Activated naive CD4-positive, alpha-beta T cell treated with anti-CD3 and anti-CD28 coated beads, Interleukin-2, amount 50 U/mL, for 72 hours (primary cell): ENCODE results near the gene VASN. TPM values are rescaled to one million over a fixed set of nuclear protein-coding genes. Genes with fewer than 3 reads are reported as not detected.

Source experiments
- ATAC-seq, 2 donors: fragments of 150-1000 bp; cut with Tn5 transposase; 2 replicates each; pipeline ENCODE4 v1.10.0; 2021; ENCODE audit warnings: mild to moderate bottlenecking in 2 of 2, moderate library complexity in 2 of 2
- DNase-seq, 2 donors: peaks; one replicate each; pipeline ENCODE4 v3.0.0; 2021 to 2022; ENCODE audit warnings: low spot score in 2 of 2
- H3K27ac Mint-ChIP-seq, 2 donors: one replicate each; pipeline ENCODE4 v1.8.0; 2022; ENCODE audit warnings: mild to moderate bottlenecking in 2 of 2, mixed read lengths in 2 of 2
- H3K36me3 Mint-ChIP-seq, 2 donors: one replicate each; pipeline ENCODE4 v1.8.0; 2022; ENCODE audit warnings: mixed read lengths in 2 of 2
- H3K9me3 Mint-ChIP-seq, 2 donors: one replicate each; pipeline ENCODE4 v1.8.0; 2022; ENCODE audit warnings: mixed read lengths in 2 of 2
- total RNA-seq, 2 donors: library from RNA; stranded (reverse); gene quantifications; one replicate each; pipeline ENCODE4 v1.2.3, GENCODE V29; 2022

VASN gene
- total RNA-seq, 2 donors from 2014 or later = not detected

DNA sequence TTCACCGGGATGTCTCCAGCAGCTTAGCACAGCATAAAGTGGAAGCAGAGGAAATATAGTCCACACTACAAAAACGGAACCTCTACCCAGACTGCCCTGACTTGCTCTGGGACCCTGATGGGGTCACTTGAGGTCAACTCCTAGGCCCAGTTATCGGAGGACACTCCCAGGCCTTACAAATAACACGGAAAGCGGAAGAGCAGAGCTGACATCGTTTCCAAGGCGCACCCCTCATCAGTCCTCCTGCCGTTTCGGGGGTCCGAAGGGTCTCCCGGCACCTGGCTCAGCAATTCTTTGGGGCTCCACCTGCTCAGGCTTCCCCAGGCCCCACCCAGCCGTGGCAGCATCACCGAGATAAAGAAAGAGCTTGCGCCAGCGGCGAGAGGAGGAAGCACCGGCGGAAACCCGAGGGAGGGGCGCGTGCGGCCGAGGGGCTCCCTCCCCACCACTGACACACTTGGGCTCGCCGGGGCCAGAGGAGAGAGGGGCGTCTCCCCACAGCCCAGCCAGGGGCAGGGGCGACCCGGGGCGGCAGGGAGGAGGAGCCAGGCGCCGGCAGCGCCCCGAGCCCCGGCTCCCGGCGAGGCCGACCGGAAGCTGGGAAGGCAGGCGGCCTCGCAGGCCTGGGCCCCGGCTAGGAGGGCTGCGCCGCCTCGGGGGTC lies 44.0 kb downstream of the VASN start:
- DNase-seq = peak; percentile 63 to 72
- peaks cover 0 to 6% of the 10 kb centered on the region in 2 donors for H3K36me3 Mint-ChIP-seq
- H3K9me3 Mint-ChIP-seq = no peaks in the 10 kb centered on the region
- peak; percentile 9 to 14 for ATAC-seq
- H3K27ac Mint-ChIP-seq = peak overlapping the region; percentile 89 to 96

DNA sequence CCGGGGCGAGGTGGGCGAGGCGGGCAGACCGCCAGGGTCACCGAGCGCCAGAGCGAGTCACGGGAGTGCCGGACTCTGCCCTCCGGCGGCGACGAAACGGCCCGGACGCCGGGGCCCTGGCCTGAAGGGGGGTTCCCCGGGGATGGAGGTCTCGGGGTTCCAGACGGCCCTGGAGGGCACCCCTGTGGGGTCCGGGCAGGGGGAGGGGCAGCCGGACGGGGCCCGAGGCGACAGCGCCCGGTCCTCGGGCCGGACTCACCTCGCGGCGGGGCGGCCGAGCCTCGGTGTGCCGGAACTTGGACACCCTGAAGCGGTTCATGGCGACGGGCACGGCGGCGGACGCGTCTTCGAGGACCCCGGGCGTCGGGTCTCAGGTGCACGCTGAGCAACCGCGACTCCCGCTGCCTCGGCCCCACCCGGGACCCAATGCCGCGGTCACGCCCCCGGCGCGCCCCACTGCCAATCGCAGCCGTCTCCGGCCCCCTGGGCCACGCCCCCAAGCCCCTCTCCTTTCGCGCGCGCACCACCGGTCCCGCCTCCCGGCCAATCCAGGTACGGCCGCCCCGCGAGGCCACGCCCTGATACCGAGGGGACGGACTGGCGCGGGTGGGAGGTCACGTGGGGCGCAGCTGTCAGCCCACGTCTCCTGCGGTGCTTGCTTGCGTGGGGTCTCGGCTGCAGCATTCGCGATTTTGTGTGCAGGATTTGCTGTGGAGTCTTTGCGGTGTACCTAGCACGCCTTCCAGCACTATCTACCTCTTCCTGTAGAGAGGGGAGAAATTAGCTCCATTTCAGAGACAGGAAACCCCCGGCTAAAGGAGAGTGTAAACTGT lies 44.8 kb downstream of the VASN start, which contains the start of gene CORO7:
TSS of gene CORO7 (minus strand) at position 397 of the 833 bp plus-strand sequence. CDS start at position 319, 78 bp downstream.
- DNase-seq (peak; percentile 95 to 99), ATAC-seq (peak; percentile 74 to 86)
- Mint-ChIP-seq H3K27ac (peak within 1 kb of the TSS; percentile 89 to 96), H3K36me3 (peaks cover 0 to 6% of the 10 kb centered on the region in 2 donors), H3K9me3 (no peaks in the 10 kb centered on the region)

DNA sequence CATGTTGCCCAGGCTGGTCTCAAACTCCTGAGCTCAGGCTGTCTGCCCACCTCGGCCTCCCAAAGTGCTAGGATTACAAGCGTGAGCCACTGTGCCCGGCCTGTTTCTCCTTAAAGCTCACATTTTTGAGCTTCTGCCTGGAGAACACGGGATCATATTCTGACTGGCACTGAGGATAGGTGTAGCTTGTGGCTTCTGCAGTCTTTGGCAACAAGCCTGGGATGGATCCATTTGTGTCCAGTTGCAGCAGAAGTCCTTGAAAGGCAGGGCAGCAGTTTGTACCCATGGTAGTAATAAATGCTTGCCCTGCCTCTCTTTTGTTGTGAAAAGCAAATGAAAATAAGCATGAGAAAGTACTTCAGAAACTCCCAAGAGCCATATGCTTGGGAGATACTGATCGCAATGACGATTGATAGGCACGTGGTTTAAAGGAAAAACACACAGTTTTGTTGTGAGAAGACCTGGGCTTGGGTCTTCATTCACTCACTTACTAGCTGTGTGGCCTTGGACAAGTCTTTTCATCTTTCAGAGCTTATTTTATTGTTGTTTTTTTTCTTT lies 47.8 kb downstream of the VASN start:
- no peaks in the 10 kb centered on the region for H3K9me3 Mint-ChIP-seq
- H3K27ac Mint-ChIP-seq = no peak overlapping the region
- H3K36me3 Mint-ChIP-seq = peaks cover 0 to 6% of the 10 kb centered on the region in 2 donors
- DNase-seq (no peak), ATAC-seq (no peak)

DNA sequence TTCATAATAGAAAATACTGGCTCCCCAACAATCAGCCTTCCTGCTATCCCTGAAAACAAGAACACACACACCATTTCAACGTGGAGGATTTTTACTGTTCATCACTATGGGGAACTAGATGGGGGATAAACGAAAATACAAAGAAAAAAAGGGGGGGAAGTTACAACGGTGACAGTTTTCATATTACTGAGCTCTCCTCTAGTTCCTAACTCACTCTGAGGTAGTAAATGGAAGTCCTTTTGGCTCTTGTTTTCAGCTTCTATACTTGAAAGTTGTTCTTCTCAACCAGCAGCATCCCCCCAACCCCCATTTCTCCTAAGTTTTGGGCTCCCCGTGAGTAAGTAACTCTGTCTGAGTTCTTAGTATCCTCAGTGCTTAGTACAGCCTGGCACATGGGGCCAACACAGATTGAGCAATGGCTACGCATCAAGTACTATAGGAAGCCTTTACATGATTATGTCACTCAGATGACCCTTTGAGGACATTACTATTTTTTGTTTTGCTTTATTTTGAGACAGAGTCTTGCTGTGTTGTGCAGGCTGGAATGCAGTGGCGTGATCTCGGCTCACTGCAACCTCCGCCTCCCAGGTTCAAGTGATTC lies 49.0 kb downstream of the VASN start:
- no peak for ATAC-seq
- H3K27ac Mint-ChIP-seq = no peak overlapping the region
- no peak for DNase-seq
- peaks cover 0 to 1% of the 10 kb centered on the region in 2 donors for H3K36me3 Mint-ChIP-seq
- no peaks in the 10 kb centered on the region for H3K9me3 Mint-ChIP-seq

DNA sequence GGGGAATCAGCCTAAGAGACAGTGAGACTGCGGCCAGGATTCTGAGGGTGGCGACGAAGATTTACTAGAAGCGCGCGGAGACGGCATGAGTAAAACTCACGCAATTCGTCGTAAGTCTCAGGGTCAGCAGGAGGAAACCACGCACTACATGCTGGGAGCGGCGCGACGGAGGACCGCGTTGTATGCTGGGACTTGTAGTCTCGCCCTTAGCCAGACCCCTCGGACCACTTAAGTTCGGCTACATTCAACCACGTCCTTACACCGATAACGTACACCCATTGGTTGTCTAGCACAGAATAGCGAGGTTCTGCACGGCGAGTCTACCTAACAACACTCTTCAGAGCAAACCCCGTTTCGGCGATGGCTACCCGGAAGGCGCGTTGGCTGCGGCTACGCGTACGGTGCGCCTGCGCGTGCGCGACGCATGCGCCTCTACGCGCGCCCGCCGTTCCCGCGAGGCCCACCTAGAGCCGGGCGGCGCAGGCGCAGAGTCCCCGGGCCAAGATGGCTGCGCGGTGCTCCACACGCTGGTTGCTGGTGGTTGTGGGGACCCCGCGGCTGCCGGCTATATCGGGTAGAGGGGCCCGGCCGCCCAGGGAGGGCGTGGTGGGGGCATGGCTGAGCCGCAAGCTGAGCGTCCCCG lies 53.9 kb downstream of the VASN start, which contains the start of gene DNAJA3:
TSS of gene DNAJA3 (plus strand) at position 491 of the 643 bp plus-strand sequence. CDS start at position 505, 14 bp downstream.
- Mint-ChIP-seq H3K9me3 (no peaks in the 10 kb centered on the region), H3K27ac (peak within 1 kb of the TSS; percentile 99), H3K36me3 (peaks cover 17 to 23% of the 10 kb centered on the region in 2 donors)
- peak; percentile 94 to 95 for ATAC-seq
- peak; percentile 91 to 96 for DNase-seq

DNA sequence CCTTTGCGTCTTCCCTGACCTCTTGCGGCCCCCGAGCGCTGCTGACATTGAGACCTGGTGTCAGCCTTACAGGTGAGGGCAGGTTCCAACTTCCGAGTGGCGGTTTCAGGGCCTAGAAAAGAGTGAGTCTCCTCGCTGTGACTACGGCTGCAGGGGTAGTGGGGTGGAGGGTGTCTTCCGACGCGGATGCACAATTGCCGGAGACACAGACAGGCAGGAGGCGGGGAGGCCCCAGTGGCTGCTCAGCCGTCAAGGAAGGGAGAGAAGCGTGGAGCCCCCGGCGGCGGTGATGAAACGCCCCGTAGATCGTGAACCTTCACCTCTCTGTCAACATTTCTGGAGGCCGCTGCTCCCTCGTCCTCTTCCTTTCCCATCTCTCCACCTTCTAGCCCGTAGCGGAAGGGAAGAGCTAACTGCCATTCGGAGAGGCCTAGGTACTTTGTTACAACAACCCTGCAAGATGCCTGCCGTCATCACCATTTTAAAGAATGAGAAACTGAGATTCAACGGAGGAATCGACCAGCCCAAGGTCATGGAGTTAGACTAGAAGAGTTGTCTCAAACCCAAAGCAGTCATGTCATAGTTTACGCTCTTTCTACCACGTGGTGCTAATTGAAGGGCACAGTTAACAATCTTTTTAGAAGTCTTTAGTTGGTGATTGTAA lies 54.5 kb downstream of the VASN start:
- Mint-ChIP-seq H3K27ac (peak overlapping the region; percentile 99), H3K36me3 (peaks cover 17 to 23% of the 10 kb centered on the region in 2 donors), H3K9me3 (no peaks in the 10 kb centered on the region)
- ATAC-seq (peak; percentile 35 to 44), DNase-seq (no peak)

DNA sequence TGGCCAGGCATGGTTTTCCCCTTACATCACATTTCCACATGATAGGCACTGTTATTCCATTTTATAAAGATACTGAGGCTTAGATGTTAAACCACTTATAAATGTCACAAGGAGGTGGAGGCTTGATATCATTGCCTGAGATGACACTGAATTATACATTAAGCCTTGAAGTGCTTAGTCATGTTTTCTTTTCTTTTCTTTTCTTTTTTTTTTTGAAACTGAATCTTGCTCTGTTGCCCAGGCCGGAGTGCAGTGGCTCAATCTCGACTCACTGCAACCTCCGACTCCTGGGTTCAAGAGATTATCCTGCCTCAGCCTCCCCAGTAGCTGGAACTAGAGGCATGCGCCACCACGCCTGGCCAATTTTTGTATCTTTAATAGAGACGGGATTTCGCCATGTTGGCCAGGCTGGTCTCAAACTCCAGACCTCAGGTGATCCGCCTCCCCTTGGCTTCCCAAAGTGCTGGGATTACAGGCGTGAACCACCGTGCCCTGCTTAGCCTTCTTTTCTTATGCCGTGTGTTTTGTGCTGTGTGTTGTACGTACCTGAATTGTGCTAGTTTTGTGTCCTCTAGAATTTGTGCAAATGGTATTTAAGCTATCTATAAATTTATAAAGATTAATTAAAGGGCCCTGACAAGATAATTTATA lies 55.2 kb downstream of the VASN start:
- DNase-seq = no peak
- ATAC-seq = no peak
- Mint-ChIP-seq H3K36me3 (peaks cover 17 to 23% of the 10 kb centered on the region in 2 donors), H3K27ac (peak overlapping the region; percentile 99), H3K9me3 (no peaks in the 10 kb centered on the region)

DNA sequence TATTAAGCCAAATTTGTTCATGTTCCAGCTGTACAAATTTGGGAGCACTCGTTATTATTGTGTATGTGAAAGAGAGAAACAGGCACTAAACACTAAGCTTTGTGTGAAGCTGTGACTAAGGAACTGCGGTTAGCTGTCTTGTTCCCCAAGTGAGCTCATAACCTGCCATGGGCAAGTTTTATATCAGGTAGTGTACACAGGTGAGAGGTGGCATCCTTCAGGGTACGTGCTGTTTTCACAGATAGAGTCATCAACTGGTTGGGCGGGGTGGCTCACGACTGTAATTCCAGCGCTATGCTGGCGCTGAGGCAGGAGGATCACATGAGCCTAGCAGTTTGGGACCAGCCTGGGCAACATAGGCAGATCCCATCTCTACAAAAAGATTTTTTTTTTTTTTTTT lies 56.9 kb downstream of the VASN start:
- DNase-seq (no peak), ATAC-seq (no peak)
- Mint-ChIP-seq H3K27ac (no peak overlapping the region), H3K36me3 (peaks cover 17 to 23% of the 10 kb centered on the region in 2 donors), H3K9me3 (no peaks in the 10 kb centered on the region)

DNA sequence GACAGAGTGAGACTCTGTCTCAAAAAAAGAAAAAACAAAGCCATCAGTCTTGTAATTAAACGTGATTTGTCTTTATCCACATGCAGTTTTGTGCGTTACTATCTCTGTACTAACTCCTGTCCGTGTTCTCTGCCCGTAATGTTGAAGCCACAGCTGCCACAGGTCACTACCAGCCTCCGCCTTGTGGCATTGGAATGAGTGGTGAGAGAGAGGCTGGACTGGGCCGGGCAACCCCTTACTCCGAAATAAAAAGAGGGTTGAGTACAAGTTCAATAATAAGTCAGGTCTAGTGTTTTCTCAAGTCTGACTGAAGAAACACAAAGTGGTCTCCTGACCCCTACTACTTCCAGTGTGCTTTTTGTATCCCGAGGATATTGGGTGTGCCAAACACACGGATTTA lies 59.4 kb downstream of the VASN start:
- ATAC-seq (no peak), DNase-seq (no peak)
- peaks cover 21 to 22% of the 10 kb centered on the region in 2 donors for H3K36me3 Mint-ChIP-seq
- H3K9me3 Mint-ChIP-seq = no peaks in the 10 kb centered on the region
- no peak overlapping the region for H3K27ac Mint-ChIP-seq

Other genes with a start within 250 kb of the VASN start
- not detected for gene SRL, start 129.8 kb upstream of the VASN start, total RNA-seq
- gene TFAP4, start 98.8 kb upstream of the VASN start, total RNA-seq = 10 to 100 TPM; 10.1 to 28.4 TPM
- gene GLIS2, start 55.8 kb upstream of the VASN start, total RNA-seq = under 1 TPM; 0.16 to 0.80 TPM
- gene PAM16, start 20.5 kb upstream of the VASN start, total RNA-seq = 10 to 100 TPM; 53.7 to 63.1 TPM
- gene CORO7, start 44.7 kb downstream of the VASN start, total RNA-seq = 10 to 100 TPM; 52.5 to 65.9 TPM
- 10 to 100 TPM; 66.2 to 79.2 TPM for gene DNAJA3, start 54.0 kb downstream of the VASN start, total RNA-seq
- gene NMRAL1, start 102.8 kb downstream of the VASN start, total RNA-seq = 10 to 100 TPM; 30.5 to 42.8 TPM
- gene HMOX2, start 104.5 kb downstream of the VASN start, total RNA-seq = 10 to 100 TPM; 32.5 to 56.4 TPM
- 10 to 100 TPM; 27.5 to 32.9 TPM for gene CDIP1, start 166.9 kb downstream of the VASN start, total RNA-seq
- under 1 TPM; 0.05 to 0.19 TPM for gene C16orf96, start 184.5 kb downstream of the VASN start, total RNA-seq
- gene UBALD1, start 243.0 kb downstream of the VASN start, total RNA-seq = 10 to 100 TPM; 12.5 to 33.4 TPM